HepG2 (cell line): ENCODE results near the gene ENAH. TPM values are rescaled to one million over a fixed set of nuclear protein-coding genes. Genes with fewer than 3 reads are reported as not detected.

Experiments
- ATAC-seq: fragments of 200-7000 bp; cut with Tn5 transposase; 3 replicates; pipeline ENCODE4 v1.9.1; 2020; ENCODE audit warnings: mild to moderate bottlenecking, moderate library complexity
- BruUV-seq: library from RNA; stranded (reverse); fragments of 400-500 nt; replicated peaks from 2 replicates; lab custom pipeline; 2021; lab: Mats Ljungman, UMichigan
- CTCF ChIA-PET: fragments of 300-600 bp; formaldehyde crosslinking; extraction: SDS; loops from one replicate; lab custom pipeline; 2021; ENCODE audit warnings: low total read pairs, inconsistent platforms, low intra/inter-chr PET ratio; lab: Yijun Ruan, JAX
- POLR2A ChIA-PET: fragments of 350-600 bp; sonication (Branson Sonifier 250); formaldehyde crosslinking; loops from one replicate; lab custom pipeline; 2020; ENCODE audit warnings: antibody characterized with exemption, inconsistent platforms; lab: Yijun Ruan, JAX
- DNase-seq: peaks from one replicate; pipeline ENCODE4 v3.0.0-alpha.2; 2015; ENCODE audit warnings: low spot score
- FAIRE-seq: peaks from 3 replicates; lab custom pipeline; 2011; peaks lifted over from hg19 to GRCh38; lab: Jason Lieb, UNC
- H2AFZ ChIP-seq: one replicate; pipeline ENCODE4 v1.6.1; 2011; ENCODE audit warnings: low read length, inconsistent platforms
- H3K27ac ChIP-seq: fragments of 300-600 bp; 3 replicates; pipeline ENCODE4 v1.8.0; 2011; ENCODE audit warnings: mixed run types, mild to moderate bottlenecking, mixed read lengths, low read length, inconsistent platforms; ENCODE audit not compliant: insufficient read depth; ENCODE audit errors: extremely low read length
- H3K27me3 ChIP-seq, 2 experiments: fragments of 200-600 bp in 1 of 2; 2 replicates in 1 of 2; 3 replicates in 1 of 2; pipeline versions ENCODE4 v1.6.0 to v1.8.0; 2011; ENCODE audit warnings: low read length in 2 of 2, mild to moderate bottlenecking in 2 of 2, moderate library complexity in 2 of 2, inconsistent platforms in 1 of 2; ENCODE audit not compliant: insufficient read depth in 2 of 2, control insufficient read depth in 1 of 2
- H3K36me3 ChIP-seq, 2 experiments: fragments of 200-600 bp in 1 of 2; replicated peaks in 1 of 2; 2 replicates in 1 of 2; 3 replicates in 1 of 2; pipeline versions ENCODE4 v1.5.1 to v1.8.0; 2011; ENCODE audit warnings: low read length in 2 of 2, inconsistent platforms in 1 of 2; ENCODE audit not compliant: insufficient read depth in 2 of 2, control insufficient read depth in 1 of 2
- H3K4me1 ChIP-seq: 2 replicates; pipeline ENCODE4 v1.5.1; 2012; ENCODE audit warnings: low read length, inconsistent platforms; ENCODE audit not compliant: insufficient read depth
- H3K4me2 ChIP-seq: 2 replicates; pipeline ENCODE4 v1.6.0; 2011; ENCODE audit warnings: low read depth, low read length, inconsistent platforms
- H3K4me3 ChIP-seq, 3 experiments: fragments of 200-600 bp in 1 of 3; sonication (generic), shearing (Covaris generic) in 1 of 3; replicated peaks in 1 of 3; 2 replicates each; pipeline ENCODE4 v1.5.1; 2011 to 2016; ENCODE audit warnings: low read length in 3 of 3, inconsistent platforms in 2 of 3, low read depth in 2 of 3, mild to moderate bottlenecking in 2 of 3, control low read depth in 1 of 3, mixed read lengths in 1 of 3; ENCODE audit not compliant: insufficient read depth in 1 of 3
- H3K79me2 ChIP-seq: one replicate; pipeline ENCODE4 v1.6.1; 2011; ENCODE audit warnings: low read length, inconsistent platforms; ENCODE audit not compliant: insufficient read depth
- H3K9ac ChIP-seq: 2 replicates; pipeline ENCODE4 v1.6.0; 2011; ENCODE audit warnings: mild to moderate bottlenecking, low read depth, low read length, inconsistent platforms; ENCODE audit not compliant: insufficient read depth
- H3K9me3 ChIP-seq: 2 replicates; pipeline ENCODE4 v1.5.1; 2012; ENCODE audit warnings: mild to moderate bottlenecking, low read length
- H4K20me1 ChIP-seq: 2 replicates; pipeline ENCODE4 v1.6.0; 2011; ENCODE audit warnings: inconsistent platforms, mild to moderate bottlenecking, low read length, moderate library complexity; ENCODE audit not compliant: insufficient read depth
- CAMTA2 ChIP-seq: sonication (generic); formaldehyde crosslinking; IDR thresholded peaks from 2 replicates; pipeline ENCODE4 v1.4.0; 2020; ENCODE audit warnings: mild to moderate bottlenecking, missing genetic modification reagents, borderline replicate concordance
- CTCF ChIP-seq: sonication (generic); formaldehyde crosslinking; IDR thresholded peaks from 2 replicates; pipeline ENCODE4 v1.5.0; 2020; ENCODE audit warnings: mild to moderate bottlenecking, missing genetic modification reagents, moderate library complexity
- FLYWCH1 ChIP-seq: sonication (generic); formaldehyde crosslinking; IDR thresholded peaks from 2 replicates; pipeline ENCODE4 v1.8.1; 2023; ENCODE audit warnings: mild to moderate bottlenecking, missing genetic modification reagents
- HMGXB4 ChIP-seq, 2 experiments: sonication (generic) in 1 of 2; formaldehyde crosslinking in 1 of 2; IDR thresholded peaks; 2 replicates each; pipeline versions ENCODE4 v1.4.0 to v1.6.1; 2018 to 2020; ENCODE audit warnings: missing genetic modification reagents in 2 of 2, borderline replicate concordance in 1 of 2, low read depth in 1 of 2, mild to moderate bottlenecking in 1 of 2, missing biosample characterization in 1 of 2
- MAZ ChIP-seq, 2 experiments: sonication (generic) in 1 of 2; formaldehyde crosslinking in 1 of 2; IDR thresholded peaks; 2 replicates each; pipeline versions ENCODE4 v1.5.0 to v1.6.1; 2012 to 2020; ENCODE audit warnings: low read depth in 2 of 2, mild to moderate bottlenecking in 2 of 2, borderline replicate concordance in 1 of 2, improper control_type of control experiment in 1 of 2, low read length in 1 of 2, missing genetic modification reagents in 1 of 2, moderate library complexity in 1 of 2
- MED13 ChIP-seq: sonication (generic); formaldehyde crosslinking; IDR thresholded peaks from 2 replicates; pipeline ENCODE4 v1.5.0; 2020; ENCODE audit warnings: missing genetic modification reagents
- NCOA2 ChIP-seq: sonication (generic); formaldehyde crosslinking; IDR thresholded peaks from 2 replicates; pipeline ENCODE4 v1.8.0; 2022; ENCODE audit warnings: inconsistent platforms
- NFE2L1 ChIP-seq: sonication (generic); formaldehyde crosslinking; IDR thresholded peaks from 2 replicates; pipeline ENCODE4 v1.4.0; 2020; ENCODE audit warnings: missing genetic modification reagents, mild to moderate bottlenecking, borderline replicate concordance
- POGK ChIP-seq: sonication (generic); formaldehyde crosslinking; conservative IDR thresholded peaks from 2 replicates; pipeline ENCODE4 v1.8.0; 2022; ENCODE audit warnings: mild to moderate bottlenecking, moderate library complexity, missing genetic modification reagents
- PTBP1 ChIP-seq: fragments of 200-400 bp; formaldehyde crosslinking; IDR thresholded peaks from 2 replicates; pipeline ENCODE4 v1.6.1; 2018; ENCODE audit warnings: low read length, low read depth; ENCODE audit not compliant: poor library complexity, severe bottlenecking
- REST ChIP-seq, 2 experiments: IDR thresholded peaks; 2 replicates each; pipeline ENCODE4 v1.6.1; 2011 to 2012; ENCODE audit warnings: low read length in 2 of 2, borderline replicate concordance in 1 of 2, low read depth in 1 of 2, mild to moderate bottlenecking in 1 of 2, moderate library complexity in 1 of 2
- ZBTB7A ChIP-seq: sonication (generic); formaldehyde crosslinking; IDR thresholded peaks from 2 replicates; pipeline ENCODE4 v1.8.0; 2022; ENCODE audit warnings: mild to moderate bottlenecking, missing genetic modification reagents
- ZMYM3 ChIP-seq: sonication (generic); formaldehyde crosslinking; IDR thresholded peaks from 2 replicates; pipeline ENCODE4 v1.5.1; 2020; ENCODE audit warnings: mild to moderate bottlenecking, missing genetic modification reagents
- WGBS: methylation state at CpG from one replicate; pipeline ENCODE4 v1.1.6; 2017; ENCODE audit warnings: low lambda C conversion rate; 5-methylcytosine and 5-hydroxymethylcytosine counted together
- in situ Hi-C: cut with HindIII; loops from 2 replicates; pipeline ENCODE4 v1.10.0; 2017; ENCODE audit warnings: low pct_unique_long_range_greater_than_20kb; ENCODE audit not compliant: extremely low pct_ligation_motif_present
- intact Hi-C: fragments of 100-400 bp; cut with micrococcal nuclease; formaldehyde crosslinking; loops from one replicate; pipeline ENCODE4 v1.10.0; 2022; ENCODE audit not compliant: unreplicated experiment
- polyA plus RNA-seq, 8 experiments: library from polyadenylated mRNA; depleted of rRNA in 3 of 8; stranded (reverse) in 7 of 8; unstranded in 1 of 8; fragments of >200 nt; fragmentation: Illumina TruSeq in 4 of 8; extraction: Trizol in 4 of 8; gene quantifications; 2 replicates each; pipeline versions ENCODE4 v1.2.1 to v1.2.3, GENCODE V29; 2011 to 2016; ENCODE audit warnings: low read depth in 4 of 8, missing spikeins in 1 of 8, mixed read lengths in 1 of 8; ENCODE audit not compliant: insufficient read depth in 1 of 8
- total RNA-seq, 5 experiments: library from RNA; depleted of rRNA; stranded (reverse); fragments of >200 nt; fragmentation: Illumina TruSeq; extraction: Trizol; gene quantifications; 2 replicates each; pipeline ENCODE4 v1.2.3, GENCODE V29; 2016; ENCODE audit warnings: low read depth in 1 of 5

The ENAH gene
- total and polyA plus RNA-seq, 2 of the 13 experiments (the other 11 are each of a cell fraction or from before 2014, with no cell fraction given): 22.1 to 58.3 TPM

- no peak overlapping the region for H3K4me2 ChIP-seq
- peaks cover 23% of the 10 kb centered on the region for H3K4me1 ChIP-seq
- H3K36me3 ChIP-seq: no peaks in the 10 kb centered on the region
- ATAC-seq: peak; percentile 85
- intact Hi-C loops (loop anchor here (1.0 kb wide), 1 partner anchor 291 kb away; no protein-coding TSS in a partner anchor), in situ Hi-C loops (no loop called here)
- H3K79me2 ChIP-seq: no peaks in the 10 kb centered on the region
- H2AFZ ChIP-seq: no peak overlapping the region
- H3K4me3 ChIP-seq: no peak overlapping the region
- DNase-seq: peak; percentile 36
- H3K27ac ChIP-seq: no peak overlapping the region
- POLR2A ChIA-PET: interaction anchor here (2.6 kb wide), 1 partner anchor 297 kb away, joined by 8 read pairs; the partner anchor contains the start of gene SRP9
- no peak overlapping the region for H3K9ac ChIP-seq
- WGBS: 42% methylated on average over 6 of the region's 6 CpGs
- H3K27me3 ChIP-seq: peaks cover 3 to 9% of the 10 kb centered on the region in 2 experiments; a peak in 2 of 5 replicates
- no TSS peak for BruUV-seq
- CTCF ChIA-PET: no interaction called here
- H4K20me1 ChIP-seq: no peaks in the 10 kb centered on the region
- peak; percentile 76 for FAIRE-seq
- H3K9me3 ChIP-seq: no peaks in the 10 kb centered on the region
- TF ChIP-seq HMGXB4 (CRISPR knock-in tag; IDR thresholded peaks at IDR 0.05; ENCODE audit: borderline replicate concordance in 1 of 2, low read depth in 1 of 2) (0 out of 4 replicates have a peak, but pooled peaks of 1 of the 2 experiments have one; percentile 19), MAZ (IDR thresholded peaks at IDR 0.05; ENCODE audit: borderline replicate concordance, low read depth, low read length) (no peak), MAZ (CRISPR knock-in tag; IDR thresholded peaks at IDR 0.05; ENCODE audit: low read depth) (0 out of 2 replicates have a peak, but pooled peaks have one; percentile 22), CTCF (CRISPR knock-in tag) (peak; percentile 85), ZMYM3 (no peak), REST (IDR thresholded peaks at IDR 0.05; ENCODE audit: borderline replicate concordance in 1 of 2, low read depth in 1 of 2, low read length in 2 of 2) (no peak), MED13 (no peak), NFE2L1 (CRISPR knock-in tag) (no peak), ZBTB7A (CRISPR knock-in tag) (no peak), CAMTA2 (no peak), POGK (CRISPR knock-in tag) (no peak), PTBP1 (no peak), FLYWCH1 (CRISPR knock-in tag) (no peak), NCOA2 (no peak)
These were observed 172.0 kb downstream of the ENAH start for GRCh38 chr1:225480825-225481434.
